B cell (primary cell): ENCODE measurements around the gene WIPF1.

Experiments
- EZH2 ChIP-seq: IDR thresholded peaks from 2 replicates; pipeline ENCODE4 v1.6.1; 2012; ENCODE audit warnings: borderline replicate concordance, low read depth, mild to moderate bottlenecking, moderate library complexity, low read length; ENCODE audit not compliant: insufficient read depth, poor library complexity, severe bottlenecking
- TF ChIP-seq, protein P1 (sequence below): fragments of 200-600 bp; IDR thresholded peaks from one replicate; pipeline ENCODE4 v1.8.0; 2022; ENCODE audit warnings: antibody characterized with exemption, mild to moderate bottlenecking

DNA sequence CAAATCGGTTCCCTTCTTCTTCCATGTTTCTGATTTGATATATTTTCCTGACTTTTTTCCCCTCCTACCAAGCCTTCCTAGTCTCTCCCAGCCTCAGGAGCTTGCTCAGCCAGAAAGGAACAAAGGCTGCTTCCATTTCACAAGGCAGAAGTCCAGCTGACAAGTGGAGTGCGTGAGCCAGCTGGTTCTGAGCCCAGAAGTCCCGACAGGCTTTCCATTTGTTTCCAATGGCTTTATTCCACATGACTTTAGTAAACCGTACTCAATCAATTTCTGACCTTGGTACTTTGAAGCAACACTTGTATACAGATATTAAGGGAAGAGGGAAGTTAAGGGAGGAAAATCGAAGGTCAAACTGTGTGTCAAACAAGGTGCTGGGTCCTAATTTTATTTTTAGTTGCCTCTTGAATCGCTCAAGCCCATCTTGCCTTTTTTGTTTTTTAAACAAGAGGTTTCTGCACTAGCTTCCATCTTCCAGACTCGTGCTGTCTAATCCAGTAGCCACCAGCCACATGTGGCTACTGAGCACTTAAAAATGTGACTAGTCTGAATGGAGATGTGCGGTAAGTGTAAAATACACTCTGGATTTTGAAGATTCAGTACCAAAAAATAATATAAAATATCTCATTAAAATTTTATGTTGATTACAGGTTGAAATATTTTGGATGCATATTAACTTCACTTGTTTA is 36.2 kb downstream of the WIPF1 start:
- TF ChIP-seq, protein P1, sequence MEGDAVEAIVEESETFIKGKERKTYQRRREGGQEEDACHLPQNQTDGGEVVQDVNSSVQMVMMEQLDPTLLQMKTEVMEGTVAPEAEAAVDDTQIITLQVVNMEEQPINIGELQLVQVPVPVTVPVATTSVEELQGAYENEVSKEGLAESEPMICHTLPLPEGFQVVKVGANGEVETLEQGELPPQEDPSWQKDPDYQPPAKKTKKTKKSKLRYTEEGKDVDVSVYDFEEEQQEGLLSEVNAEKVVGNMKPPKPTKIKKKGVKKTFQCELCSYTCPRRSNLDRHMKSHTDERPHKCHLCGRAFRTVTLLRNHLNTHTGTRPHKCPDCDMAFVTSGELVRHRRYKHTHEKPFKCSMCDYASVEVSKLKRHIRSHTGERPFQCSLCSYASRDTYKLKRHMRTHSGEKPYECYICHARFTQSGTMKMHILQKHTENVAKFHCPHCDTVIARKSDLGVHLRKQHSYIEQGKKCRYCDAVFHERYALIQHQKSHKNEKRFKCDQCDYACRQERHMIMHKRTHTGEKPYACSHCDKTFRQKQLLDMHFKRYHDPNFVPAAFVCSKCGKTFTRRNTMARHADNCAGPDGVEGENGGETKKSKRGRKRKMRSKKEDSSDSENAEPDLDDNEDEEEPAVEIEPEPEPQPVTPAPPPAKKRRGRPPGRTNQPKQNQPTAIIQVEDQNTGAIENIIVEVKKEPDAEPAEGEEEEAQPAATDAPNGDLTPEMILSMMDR = no peak
- no peak for TF ChIP-seq EZH2
